ENCODE results near the gene AKAP4. TPM values are rescaled to one million over a fixed set of nuclear protein-coding genes. Genes with fewer than 3 reads are reported as not detected.

The AKAP4 gene
- total and polyA plus RNA-seq, 4 donors: not detected

DNA sequence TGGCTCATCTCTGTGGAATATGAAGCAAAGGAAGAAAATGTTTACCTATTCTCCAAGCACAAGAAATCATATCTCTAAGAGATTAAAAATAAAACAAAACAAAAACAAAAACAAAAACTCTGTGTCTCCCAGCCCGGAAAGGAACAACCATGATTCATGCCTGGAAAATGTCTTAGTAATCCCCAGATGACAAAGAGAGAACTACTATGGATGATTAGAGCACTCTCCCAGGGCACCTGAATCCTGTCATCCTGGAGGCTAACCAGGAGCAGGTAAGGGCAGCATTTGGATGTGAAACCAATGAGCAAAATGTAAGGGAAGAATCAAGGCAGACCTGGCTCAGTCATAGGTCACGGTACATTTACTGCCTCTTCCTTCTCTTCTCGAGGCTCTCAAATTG is 1.7 kb upstream of the AKAP4 start:
- Histone ChIP-seq H3K27ac (ENCODE audit: low read depth in 1 of 2, low read length in 2 of 2) (peak overlapping the region in 1 of 2 donors; percentile 33), H3K27me3 (ENCODE audit: control insufficient read depth in 4 of 4, insufficient read depth in 4 of 4, low read length in 3 of 4) (no peaks in the 10 kb centered on the region), H3K9ac (ENCODE audit: low read depth in 1 of 2, low read length in 2 of 2) (no peak overlapping the region), H3K36me3 (ENCODE audit: control insufficient read depth in 4 of 4, insufficient read depth in 3 of 4, low read depth in 1 of 4, low read length in 3 of 4) (no peaks in the 10 kb centered on the region), H3K4me1 (ENCODE audit: control insufficient read depth in 4 of 4, insufficient read depth in 4 of 4, low read length in 3 of 4) (peaks cover 0 to 6% (median 1%) of the 10 kb centered on the region in 4 donors), H3K4me3 (ENCODE audit: low read depth in 1 of 3, low read length in 3 of 3) (no peak overlapping the region), H3K9me3 (ENCODE audit: control insufficient read depth in 4 of 4, low read length in 3 of 4) (no peaks in the 10 kb centered on the region)
- TF ChIP-seq RXRA (IDR thresholded peaks at IDR 0.05): no peak
- no peak for TF ChIP-seq HNF4G (IDR thresholded peaks at IDR 0.05)
- no peak for TF ChIP-seq FOXA1 (IDR thresholded peaks at IDR 0.05)
- no peak for TF ChIP-seq EGR1 (IDR thresholded peaks at IDR 0.05; ENCODE audit: low read depth in 2 of 2)
- TF ChIP-seq JUND (IDR thresholded peaks at IDR 0.05): no peak
- TF ChIP-seq, protein P1, sequence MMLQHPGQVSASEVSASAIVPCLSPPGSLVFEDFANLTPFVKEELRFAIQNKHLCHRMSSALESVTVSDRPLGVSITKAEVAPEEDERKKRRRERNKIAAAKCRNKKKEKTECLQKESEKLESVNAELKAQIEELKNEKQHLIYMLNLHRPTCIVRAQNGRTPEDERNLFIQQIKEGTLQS (IDR thresholded peaks at IDR 0.05): no peak
- TF ChIP-seq NR2F2 (IDR thresholded peaks at IDR 0.05): no peak
- DNase-seq (ENCODE audit: low spot score): no peak
- WGBS: 86% methylated on average over 3 of the region's 3 CpGs

DNA sequence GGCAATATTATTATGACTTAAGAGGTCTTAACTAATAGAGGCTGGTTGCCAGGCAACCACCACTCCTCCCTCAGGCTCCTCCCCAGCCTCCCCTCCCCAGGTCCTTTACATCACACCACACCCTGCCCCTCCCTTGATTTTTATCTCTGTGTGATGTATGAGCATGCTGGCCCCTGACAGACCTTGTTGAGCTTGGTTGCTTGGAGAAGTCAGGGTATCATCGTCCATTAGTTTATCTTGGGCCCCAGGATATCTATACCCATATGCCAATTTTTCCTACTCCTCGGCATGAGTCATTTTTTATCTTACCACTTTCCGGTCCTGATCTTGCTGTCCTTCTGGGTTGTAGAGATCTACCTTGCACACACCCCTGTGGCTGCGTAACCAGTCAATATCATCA is 2.5 kb downstream of the AKAP4 start:
- no peaks in the 10 kb centered on the region for H3K4me1 ChIP-seq (ENCODE audit: control insufficient read depth in 4 of 4, insufficient read depth in 4 of 4, low read length in 3 of 4)
- H3K9me3 ChIP-seq (ENCODE audit: control insufficient read depth in 4 of 4, low read length in 3 of 4): no peaks in the 10 kb centered on the region
- no peak overlapping the region for H3K4me3 ChIP-seq (ENCODE audit: low read depth in 1 of 3, low read length in 3 of 3)
- no peak overlapping the region for H3K9ac ChIP-seq (ENCODE audit: low read depth in 1 of 2, low read length in 2 of 2)
- 89% methylated on average over 4 of the region's 4 CpGs for WGBS
- TF ChIP-seq YY1 (IDR thresholded peaks at IDR 0.05): no peak
- TF ChIP-seq HNF4G (IDR thresholded peaks at IDR 0.05): no peak
- TF ChIP-seq FOXA2 (IDR thresholded peaks at IDR 0.05): no peak
- TF ChIP-seq EGR1 (IDR thresholded peaks at IDR 0.05; ENCODE audit: low read depth in 2 of 2): no peak
- no peak for TF ChIP-seq HNF4A (conservative IDR thresholded peaks at IDR 0.05)
- TF ChIP-seq NR2F2 (IDR thresholded peaks at IDR 0.05): no peak
- TF ChIP-seq, protein P2, sequence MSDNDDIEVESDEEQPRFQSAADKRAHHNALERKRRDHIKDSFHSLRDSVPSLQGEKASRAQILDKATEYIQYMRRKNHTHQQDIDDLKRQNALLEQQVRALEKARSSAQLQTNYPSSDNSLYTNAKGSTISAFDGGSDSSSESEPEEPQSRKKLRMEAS (IDR thresholded peaks at IDR 0.05): no peak
- TF ChIP-seq FOXA1 (IDR thresholded peaks at IDR 0.05): no peak
- TF ChIP-seq, protein P3, sequence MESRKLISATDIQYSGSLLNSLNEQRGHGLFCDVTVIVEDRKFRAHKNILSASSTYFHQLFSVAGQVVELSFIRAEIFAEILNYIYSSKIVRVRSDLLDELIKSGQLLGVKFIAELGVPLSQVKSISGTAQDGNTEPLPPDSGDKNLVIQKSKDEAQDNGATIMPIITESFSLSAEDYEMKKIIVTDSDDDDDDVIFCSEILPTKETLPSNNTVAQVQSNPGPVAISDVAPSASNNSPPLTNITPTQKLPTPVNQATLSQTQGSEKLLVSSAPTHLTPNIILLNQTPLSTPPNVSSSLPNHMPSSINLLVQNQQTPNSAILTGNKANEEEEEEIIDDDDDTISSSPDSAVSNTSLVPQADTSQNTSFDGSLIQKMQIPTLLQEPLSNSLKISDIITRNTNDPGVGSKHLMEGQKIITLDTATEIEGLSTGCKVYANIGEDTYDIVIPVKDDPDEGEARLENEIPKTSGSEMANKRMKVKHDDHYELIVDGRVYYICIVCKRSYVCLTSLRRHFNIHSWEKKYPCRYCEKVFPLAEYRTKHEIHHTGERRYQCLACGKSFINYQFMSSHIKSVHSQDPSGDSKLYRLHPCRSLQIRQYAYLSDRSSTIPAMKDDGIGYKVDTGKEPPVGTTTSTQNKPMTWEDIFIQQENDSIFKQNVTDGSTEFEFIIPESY (IDR thresholded peaks at IDR 0.05): no peak
- no peak for TF ChIP-seq GABPA (IDR thresholded peaks at IDR 0.05 in 1 of 2, conservative IDR thresholded peaks at IDR 0.05 in 1 of 2)
- no peaks in the 10 kb centered on the region for H3K36me3 ChIP-seq (ENCODE audit: control insufficient read depth in 4 of 4, insufficient read depth in 3 of 4, low read depth in 1 of 4, low read length in 3 of 4)
- H3K27me3 ChIP-seq (ENCODE audit: control insufficient read depth in 4 of 4, insufficient read depth in 4 of 4, low read length in 3 of 4): no peaks in the 10 kb centered on the region
- no peak overlapping the region for H3K27ac ChIP-seq (ENCODE audit: low read depth in 1 of 2, low read length in 2 of 2)
- DNase-seq (ENCODE audit: low spot score): no peak

DNA sequence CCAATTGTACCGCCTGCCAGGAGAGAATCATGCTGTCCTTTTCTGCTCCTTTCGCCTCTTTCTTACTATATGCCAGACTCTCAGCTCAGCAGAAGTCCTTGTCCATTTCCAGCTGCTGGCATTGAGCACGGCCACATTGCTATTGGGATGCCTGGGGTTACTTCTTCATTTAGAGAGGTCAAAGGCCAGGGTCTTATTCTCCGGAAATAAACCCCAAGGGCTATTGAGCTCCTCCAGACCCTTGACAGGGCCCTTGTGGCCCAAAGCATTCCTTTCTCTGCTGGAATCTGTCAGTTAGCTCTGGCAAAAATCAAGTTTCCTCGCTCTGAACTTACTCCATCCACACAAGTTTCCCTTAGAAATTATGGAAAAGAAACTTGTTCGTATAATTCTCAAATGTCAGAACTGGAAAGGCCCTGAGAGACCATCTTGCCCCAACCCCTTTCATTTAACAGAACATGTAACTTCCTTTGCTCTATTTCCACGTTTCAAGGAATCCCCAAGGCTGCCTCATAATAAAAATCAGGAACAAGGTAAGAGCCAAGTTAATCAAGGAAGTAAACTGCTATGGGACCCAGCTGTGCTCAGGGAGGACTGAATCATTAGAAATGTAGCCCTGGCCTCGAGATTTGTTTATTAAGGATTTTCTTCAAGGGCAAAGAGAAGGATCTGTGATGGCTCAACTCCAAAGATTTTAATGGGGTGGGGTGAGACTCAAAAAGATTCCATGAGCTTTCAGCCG is 11.8 kb downstream of the AKAP4 start:
- no peak overlapping the region for H3K4me3 ChIP-seq (ENCODE audit: low read depth in 1 of 3, low read length in 3 of 3)
- no peak for TF ChIP-seq GABPA (IDR thresholded peaks at IDR 0.05 in 1 of 2, conservative IDR thresholded peaks at IDR 0.05 in 1 of 2)
- no peak for TF ChIP-seq FOXA2 (IDR thresholded peaks at IDR 0.05)
- no peak for TF ChIP-seq EGR1 (IDR thresholded peaks at IDR 0.05; ENCODE audit: low read depth in 2 of 2)
- TF ChIP-seq SP1 (IDR thresholded peaks at IDR 0.05): no peak
- peak; percentile 94 for TF ChIP-seq NR2F2 (IDR thresholded peaks at IDR 0.05)
- TF ChIP-seq, protein P4, sequence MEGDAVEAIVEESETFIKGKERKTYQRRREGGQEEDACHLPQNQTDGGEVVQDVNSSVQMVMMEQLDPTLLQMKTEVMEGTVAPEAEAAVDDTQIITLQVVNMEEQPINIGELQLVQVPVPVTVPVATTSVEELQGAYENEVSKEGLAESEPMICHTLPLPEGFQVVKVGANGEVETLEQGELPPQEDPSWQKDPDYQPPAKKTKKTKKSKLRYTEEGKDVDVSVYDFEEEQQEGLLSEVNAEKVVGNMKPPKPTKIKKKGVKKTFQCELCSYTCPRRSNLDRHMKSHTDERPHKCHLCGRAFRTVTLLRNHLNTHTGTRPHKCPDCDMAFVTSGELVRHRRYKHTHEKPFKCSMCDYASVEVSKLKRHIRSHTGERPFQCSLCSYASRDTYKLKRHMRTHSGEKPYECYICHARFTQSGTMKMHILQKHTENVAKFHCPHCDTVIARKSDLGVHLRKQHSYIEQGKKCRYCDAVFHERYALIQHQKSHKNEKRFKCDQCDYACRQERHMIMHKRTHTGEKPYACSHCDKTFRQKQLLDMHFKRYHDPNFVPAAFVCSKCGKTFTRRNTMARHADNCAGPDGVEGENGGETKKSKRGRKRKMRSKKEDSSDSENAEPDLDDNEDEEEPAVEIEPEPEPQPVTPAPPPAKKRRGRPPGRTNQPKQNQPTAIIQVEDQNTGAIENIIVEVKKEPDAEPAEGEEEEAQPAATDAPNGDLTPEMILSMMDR (IDR thresholded peaks at IDR 0.05; ENCODE audit: low read depth, low read length, missing input control): no peak
- TF ChIP-seq RAD21 (IDR thresholded peaks at IDR 0.05): no peak
- H3K4me1 ChIP-seq (ENCODE audit: control insufficient read depth in 4 of 4, insufficient read depth in 4 of 4, low read length in 3 of 4): peaks cover 0 to 3% (median 0%) of the 10 kb centered on the region in 4 donors
- WGBS: 75% methylated on average over 9 of the region's 9 CpGs
- H3K36me3 ChIP-seq (ENCODE audit: control insufficient read depth in 4 of 4, insufficient read depth in 3 of 4, low read depth in 1 of 4, low read length in 3 of 4): no peaks in the 10 kb centered on the region
- no peak overlapping the region for H3K27ac ChIP-seq (ENCODE audit: low read depth in 1 of 2, low read length in 2 of 2)
- H3K9ac ChIP-seq (ENCODE audit: low read depth in 1 of 2, low read length in 2 of 2): no peak overlapping the region
- H3K9me3 ChIP-seq (ENCODE audit: control insufficient read depth in 4 of 4, low read length in 3 of 4): no peaks in the 10 kb centered on the region
- no peak for DNase-seq (ENCODE audit: low spot score)
- no peaks in the 10 kb centered on the region for H3K27me3 ChIP-seq (ENCODE audit: control insufficient read depth in 4 of 4, insufficient read depth in 4 of 4, low read length in 3 of 4)

Measured in liver (tissue), 9 donors.